Measurements from ENCODE around the gene KCTD8.
"Not testable (repeated sequence)": the region's sequence is repeated elsewhere in the genome, so short reads cannot be mapped to it uniquely, and the experiment has no call there.

The KCTD8 gene

GRCh38 chr4:44320833-44321232 lies 127.8 kb downstream of the KCTD8 start:
- no peak for DNase-seq

- no peak for DNase-seq
Observed at GRCh38 chr4:44319129-44319528, 129.5 kb downstream of the KCTD8 start.

GRCh38 chr4:44313702-44314101 lies 134.9 kb downstream of the KCTD8 start:
- DNase-seq, result no peak

- DNase-seq, result no peak
Observed at GRCh38 chr4:44287505-44287904, 161.1 kb downstream of the KCTD8 start.

GRCh38 chr4:44279469-44279868 lies 169.1 kb downstream of the KCTD8 start:
- no peak for DNase-seq

GRCh38 chr4:44279066-44279465 lies 169.5 kb downstream of the KCTD8 start:
- DNase-seq, result no peak

GRCh38 chr4:44257461-44257860 lies 191.1 kb downstream of the KCTD8 start:
- no peak for DNase-seq

- no peak for DNase-seq
Observed at GRCh38 chr4:44256414-44256813, 192.2 kb downstream of the KCTD8 start.

- no peak for DNase-seq
Observed at GRCh38 chr4:44237643-44238042, 211.0 kb downstream of the KCTD8 start.

GRCh38 chr4:44235897-44236296 lies 212.7 kb downstream of the KCTD8 start:
- DNase-seq, result no peak

- DNase-seq, result no peak
Observed at GRCh38 chr4:44232262-44232661, 216.3 kb downstream of the KCTD8 start.

- DNase-seq, result no peak
Observed at GRCh38 chr4:44231006-44231405, 217.6 kb downstream of the KCTD8 start.

GRCh38 chr4:44228326-44228725 lies 220.3 kb downstream of the KCTD8 start:
- no peak for DNase-seq

GRCh38 chr4:44221407-44221806 lies 227.2 kb downstream of the KCTD8 start:
- no peak for DNase-seq

- no peak for DNase-seq
Observed at GRCh38 chr4:44210750-44211149, 237.9 kb downstream of the KCTD8 start.

- DNase-seq, result no peak
Observed at GRCh38 chr4:44196796-44197195, 251.8 kb downstream of the KCTD8 start.

- no peak for DNase-seq
Observed at GRCh38 chr4:44194365-44194764, 254.2 kb downstream of the KCTD8 start.

- DNase-seq, result no peak
Observed at GRCh38 chr4:44186850-44187246, 261.8 kb downstream of the KCTD8 start.

GRCh38 chr4:44186096-44186849 lies 262.3 kb downstream of the KCTD8 start:
- no peak for DNase-seq

- DNase-seq, result not testable (repeated sequence)
Observed at GRCh38 chr4:44181491-44182349, 266.9 kb downstream of the KCTD8 start.

GRCh38 chr4:44167766-44168165 lies 280.8 kb downstream of the KCTD8 start:
- DNase-seq, result not testable (repeated sequence)

GRCh38 chr4:44165938-44166337 lies 282.7 kb downstream of the KCTD8 start:
- no peak for DNase-seq

GRCh38 chr4:44162538-44163270 lies 285.9 kb downstream of the KCTD8 start:
- DNase-seq, result no peak
